GM19193 (cell line): ENCODE data around the gene SLC5A2.
A peak's percentile ranks its signal among the peaks of the same experiment; 100 is the strongest.

Source experiments
- POLR2A ChIP-seq: IDR thresholded peaks from 4 replicates; pipeline ENCODE4 v1.6.1; 2011; ENCODE audit not compliant: insufficient read depth, insufficient read length; ENCODE audit errors: extremely low read depth

SLC5A2 gene

GRCh38 chr16:31483081-31483480 lies at the start of gene SLC5A2:
TSS of gene SLC5A2 (plus strand) at chr16:31483123. CDS start at chr16:31483137, 14 bp downstream.
- no peak for TF ChIP-seq POLR2A

DNA sequence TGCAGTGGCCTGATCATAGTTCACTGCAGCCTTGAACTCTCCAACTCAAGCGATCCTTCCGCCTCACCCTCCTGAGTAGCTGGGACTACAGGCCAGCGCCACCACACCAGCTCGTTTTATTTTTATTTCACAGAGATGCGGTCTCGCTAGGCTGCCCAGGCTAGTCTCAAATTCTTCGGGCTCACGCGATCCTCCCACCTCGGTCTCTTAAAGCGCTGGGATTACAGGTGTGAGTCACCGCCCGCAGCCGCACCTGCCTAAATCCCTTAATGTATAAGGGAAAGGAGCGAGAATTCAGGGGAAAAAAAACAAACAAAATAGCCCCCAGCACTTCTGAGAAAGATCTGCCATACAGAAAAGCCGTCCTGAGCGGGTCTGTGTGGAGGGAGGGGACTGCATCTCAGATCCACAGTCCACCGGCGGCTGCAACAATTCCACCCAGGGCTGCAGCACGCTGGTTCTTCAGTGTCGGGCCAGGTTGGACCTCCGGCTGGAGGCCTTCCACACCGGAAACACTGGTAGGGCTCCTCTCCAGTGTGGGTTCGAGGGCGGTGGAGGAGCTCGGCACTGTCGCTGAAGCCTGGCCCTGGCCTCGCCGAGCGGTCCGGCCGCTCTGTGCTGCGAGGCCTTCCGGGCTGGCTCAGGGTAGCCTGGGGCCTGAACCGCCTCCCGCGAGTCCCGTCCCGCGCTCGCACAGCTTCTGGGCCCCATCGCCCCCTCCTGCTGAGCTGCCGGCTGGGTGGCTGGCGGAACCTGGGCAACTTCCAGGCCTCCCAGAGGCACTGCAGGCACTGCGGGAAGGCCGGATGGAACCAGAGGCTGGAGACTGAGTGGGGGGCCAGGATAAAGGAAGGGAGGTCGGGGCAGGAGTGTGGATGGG lies 47.3 kb upstream of the SLC5A2 start:
- TF ChIP-seq POLR2A: no peak

- TF ChIP-seq POLR2A: no peak
Measured at GRCh38 chr16:31436221-31437045, 46.5 kb upstream of the SLC5A2 start.

GRCh38 chr16:31438414-31438813 lies 44.5 kb upstream of the SLC5A2 start:
- TF ChIP-seq POLR2A: no peak

DNA sequence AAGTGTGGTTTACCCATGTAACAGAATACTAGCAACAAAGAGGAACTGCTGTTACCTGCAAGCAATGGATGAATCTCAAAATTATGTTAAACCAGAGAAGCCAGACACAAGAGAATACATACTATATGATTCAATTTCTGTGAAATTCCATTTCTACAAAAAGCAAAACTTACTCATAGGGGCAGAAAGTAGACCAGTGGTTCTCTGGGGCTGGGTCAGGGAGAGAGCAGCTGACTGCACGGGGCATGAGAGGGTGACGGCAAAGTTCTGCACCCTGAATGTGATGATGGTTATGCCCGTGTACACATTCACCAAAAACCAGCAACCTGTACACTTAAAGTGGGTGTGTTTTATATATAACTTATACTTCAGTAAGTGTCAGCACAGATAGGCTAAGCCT lies 43.4 kb upstream of the SLC5A2 start:
- TF ChIP-seq POLR2A: no peak

- no peak for TF ChIP-seq POLR2A
Measured at GRCh38 chr16:31440516-31441184, 42.3 kb upstream of the SLC5A2 start.

GRCh38 chr16:31441956-31442355 lies 41.0 kb upstream of the SLC5A2 start:
- TF ChIP-seq POLR2A: no peak

DNA sequence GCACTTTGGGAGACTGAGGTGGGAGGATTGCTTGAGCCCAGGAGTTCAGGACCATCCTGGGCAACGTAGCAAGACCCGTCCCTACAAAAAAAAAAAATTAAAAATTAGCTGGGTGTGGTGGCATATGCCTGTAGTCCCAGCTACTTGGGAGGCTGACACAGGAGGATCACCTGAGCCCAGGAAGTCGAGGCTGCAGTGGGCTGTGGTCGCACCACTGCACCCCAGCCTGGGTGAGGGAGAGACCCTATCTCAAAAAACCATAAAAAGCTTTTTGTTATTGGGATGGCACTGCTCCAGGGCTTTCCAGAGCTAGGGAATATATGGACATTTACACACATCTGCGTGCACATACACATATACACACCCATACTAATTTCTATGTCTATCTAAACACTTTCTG lies 31.7 kb upstream of the SLC5A2 start:
- no peak for TF ChIP-seq POLR2A

DNA sequence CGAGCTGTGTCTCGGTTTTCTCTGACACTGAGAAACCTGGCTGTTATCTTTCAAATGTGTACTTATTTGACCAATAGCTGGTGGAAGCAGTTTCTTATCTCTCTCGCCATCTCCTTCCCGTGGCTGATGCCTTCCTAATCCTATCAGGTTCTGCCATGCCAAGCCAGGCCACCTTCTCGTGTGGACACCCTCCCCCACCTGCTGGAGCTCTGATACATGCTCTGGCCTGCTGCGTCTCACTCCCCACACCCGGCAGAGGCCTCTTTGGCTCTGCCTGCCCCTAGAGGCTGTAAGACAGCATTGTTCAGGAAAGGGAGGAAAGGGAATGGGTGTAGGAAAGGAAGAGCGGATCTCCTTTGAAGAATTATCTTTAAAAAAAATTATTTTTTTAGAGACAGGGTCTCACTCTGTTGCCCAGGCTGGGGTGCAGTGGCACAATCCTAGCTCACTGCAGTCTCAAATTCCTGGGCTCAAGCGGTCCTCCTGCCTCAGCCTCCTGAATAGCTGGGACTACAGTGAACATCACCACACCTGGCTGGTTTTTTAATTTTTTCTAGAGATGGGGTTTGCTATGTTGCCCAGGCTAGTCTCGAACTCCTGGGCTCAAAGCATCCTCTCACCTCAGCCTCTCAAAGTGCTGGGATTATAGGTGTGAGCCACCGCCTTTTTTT lies 31.1 kb upstream of the SLC5A2 start:
- no peak for TF ChIP-seq POLR2A

DNA sequence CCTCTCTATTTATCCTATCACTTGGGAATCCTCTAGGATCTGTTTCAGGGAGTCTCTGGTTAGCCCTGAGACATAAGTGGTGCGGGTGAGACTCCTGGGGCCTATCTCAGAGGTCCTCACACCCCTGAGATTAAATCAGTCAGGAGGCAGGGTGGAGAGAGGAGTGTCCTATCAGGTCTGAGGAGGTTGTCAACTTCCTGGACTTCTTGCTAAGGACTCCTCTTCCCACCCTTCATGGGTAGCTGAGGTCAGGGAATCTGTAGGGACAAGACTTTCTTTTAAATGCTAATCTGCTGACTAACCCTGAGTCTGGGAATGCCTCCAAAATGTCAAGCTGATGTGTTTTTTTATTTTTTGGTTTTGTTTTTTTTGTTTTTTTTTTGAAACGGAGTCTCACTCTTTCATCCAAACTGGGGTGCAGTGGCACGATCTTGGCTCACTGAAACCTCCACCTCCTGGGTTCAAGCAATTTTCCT lies 30.3 kb upstream of the SLC5A2 start:
- no peak for TF ChIP-seq POLR2A

GRCh38 chr16:31453255-31454204 lies 29.4 kb upstream of the SLC5A2 start:
- no peak for TF ChIP-seq POLR2A

- peak; percentile 23 for TF ChIP-seq POLR2A
Measured at GRCh38 chr16:31455601-31456314, 27.2 kb upstream of the SLC5A2 start.

- no peak for TF ChIP-seq POLR2A
Measured at GRCh38 chr16:31456988-31457360, 25.9 kb upstream of the SLC5A2 start.
